H1 (cell line): ENCODE measurements around the gene CPED1. TPM values are rescaled to one million over a fixed set of nuclear protein-coding genes. Genes with fewer than 3 reads are reported as not detected.

Experiments
- CTCF ChIA-PET: fragments of 300-600 bp; sonication (Branson Sonifier 250); formaldehyde crosslinking; loops from one replicate; lab custom pipeline; 2021; ENCODE audit not compliant: partially characterized antibody; lab: Charles Lee
- POLR2A ChIA-PET: fragments of 300-600 bp; sonication (Branson Sonifier 250); formaldehyde crosslinking; loops from one replicate; lab custom pipeline; 2021; ENCODE audit warnings: inconsistent platforms; ENCODE audit not compliant: partially characterized antibody; lab: Charles Lee
- DNase-seq, 2 experiments: peaks; one replicate each; pipeline versions ENCODE4 v3.0.0 to v3.0.0-alpha.2; 2010 to 2022; ENCODE audit warnings: low spot score in 2 of 2, low read depth in 1 of 2, mixed read lengths in 1 of 2
- FAIRE-seq: peaks from 2 replicates; lab custom pipeline; 2011; peaks lifted over from hg19 to GRCh38; lab: Jason Lieb, UNC
- H2AFZ ChIP-seq: 2 replicates; pipeline ENCODE4 v1.8.1; 2012; ENCODE audit warnings: low read length, inconsistent platforms
- H2AK5ac ChIP-seq: 2 replicates; pipeline ENCODE4 v1.6.1; 2013; ENCODE audit warnings: low read depth, low read length
- H2BK120ac ChIP-seq: replicated peaks from 2 replicates; pipeline ENCODE3; 2013; ENCODE audit warnings: low read depth, low read length, inconsistent platforms
- H2BK12ac ChIP-seq: 2 replicates; pipeline ENCODE4 v1.6.1; 2013; ENCODE audit warnings: low read depth, low read length
- H2BK15ac ChIP-seq: 2 replicates; pipeline ENCODE4 v1.6.1; 2013; ENCODE audit warnings: low read length
- H2BK20ac ChIP-seq: 2 replicates; pipeline ENCODE4 v1.6.1; 2013; ENCODE audit warnings: low read length
- H2BK5ac ChIP-seq: 2 replicates; pipeline ENCODE4 v1.6.1; 2013; ENCODE audit warnings: low read depth, low read length
- H3K14ac ChIP-seq: 2 replicates; pipeline ENCODE4 v1.6.1; 2013; ENCODE audit warnings: inconsistent platforms; ENCODE audit not compliant: insufficient read length
- H3K18ac ChIP-seq: 2 replicates; pipeline ENCODE4 v1.6.1; 2013; ENCODE audit warnings: low read length; ENCODE audit errors: extremely low read depth
- H3K23ac ChIP-seq: 2 replicates; pipeline ENCODE4 v1.6.1; 2013; ENCODE audit warnings: inconsistent platforms; ENCODE audit not compliant: insufficient read length
- H3K23me2 ChIP-seq: 2 replicates; pipeline ENCODE4 v1.6.1; 2013; ENCODE audit warnings: low read depth, low read length
- H3K27ac ChIP-seq: 2 replicates; pipeline ENCODE4 v1.6.1; 2011; ENCODE audit warnings: low read depth, low read length, inconsistent platforms
- H3K27me3 ChIP-seq, 4 experiments: replicated peaks in 1 of 4; 1 replicate in 1 of 4; 2 replicates in 3 of 4; pipeline versions ENCODE4 v1.6.1 to v1.8.1; 2011 to 2013; ENCODE audit warnings: low read length in 3 of 4, mild to moderate bottlenecking in 3 of 4, inconsistent platforms in 2 of 4, mixed read lengths in 2 of 4, moderate library complexity in 1 of 4; ENCODE audit not compliant: control insufficient read depth in 3 of 4, insufficient read depth in 3 of 4; ENCODE audit errors: extremely low read depth in 1 of 4
- H3K36me3 ChIP-seq, 4 experiments: 2 replicates each; pipeline versions ENCODE4 v1.6.1 to v1.8.1; 2011 to 2013; ENCODE audit warnings: mild to moderate bottlenecking in 4 of 4, low read length in 3 of 4, moderate library complexity in 2 of 4, control low read depth in 1 of 4, inconsistent platforms in 1 of 4; ENCODE audit not compliant: insufficient read depth in 4 of 4, control insufficient read depth in 2 of 4
- H3K4ac ChIP-seq: replicated peaks from 2 replicates; pipeline ENCODE3; 2013; ENCODE audit warnings: low read length, low read depth, mixed read lengths, inconsistent platforms; ENCODE audit not compliant: insufficient read length
- H3K4me1 ChIP-seq, 4 experiments: replicated peaks in 1 of 4; 1 replicate in 1 of 4; 2 replicates in 3 of 4; pipeline versions ENCODE4 v1.6.1 to v1.8.1; 2011 to 2013; ENCODE audit warnings: low read length in 3 of 4, inconsistent platforms in 2 of 4, mixed read lengths in 1 of 4; ENCODE audit not compliant: insufficient read depth in 4 of 4, control insufficient read depth in 3 of 4
- H3K4me2 ChIP-seq, 2 experiments: 2 replicates each; pipeline versions ENCODE4 v1.6.1 to v1.8.1; 2011 to 2013; ENCODE audit warnings: low read depth in 2 of 2, low read length in 2 of 2, control low read depth in 1 of 2, inconsistent platforms in 1 of 2, mild to moderate bottlenecking in 1 of 2; ENCODE audit not compliant: insufficient read depth in 1 of 2
- H3K4me3 ChIP-seq, 4 experiments: fragments of 200-600, 300-600 bp in 1 of 4; sonication (generic), shearing (Covaris generic), sonication (Bioruptor Twin) in 1 of 4; 2 replicates each; pipeline versions ENCODE4 v1.5.1 to v1.8.1; 2011 to 2016; ENCODE audit warnings: low read length in 4 of 4, low read depth in 3 of 4, control low read depth in 2 of 4, inconsistent platforms in 2 of 4, mild to moderate bottlenecking in 2 of 4, mixed read lengths in 1 of 4, moderate library complexity in 1 of 4; ENCODE audit not compliant: insufficient read depth in 2 of 4; ENCODE audit errors: extremely low read depth in 1 of 4
- H3K56ac ChIP-seq: replicated peaks from 2 replicates; pipeline ENCODE3; 2013; ENCODE audit warnings: low read depth, mild to moderate bottlenecking, mixed read lengths, low read length, inconsistent platforms; ENCODE audit not compliant: insufficient read length
- H3K79me1 ChIP-seq: 2 replicates; pipeline ENCODE4 v1.6.1; 2013; ENCODE audit warnings: low read depth, low read length, control low read depth
- H3K79me2 ChIP-seq, 2 experiments: 2 replicates each; pipeline versions ENCODE4 v1.6.1 to v1.8.1; 2012 to 2013; ENCODE audit warnings: low read length in 2 of 2, mild to moderate bottlenecking in 2 of 2, inconsistent platforms in 1 of 2; ENCODE audit not compliant: insufficient read depth in 2 of 2, control insufficient read depth in 1 of 2
- H3K9ac ChIP-seq, 4 experiments: replicated peaks in 1 of 4; 1 replicate in 1 of 4; 2 replicates in 3 of 4; pipeline versions ENCODE4 v1.6.1 to v1.8.1; 2011 to 2013; ENCODE audit warnings: low read depth in 3 of 4, low read length in 3 of 4, control low read depth in 2 of 4, mild to moderate bottlenecking in 2 of 4, moderate library complexity in 2 of 4, inconsistent platforms in 1 of 4; ENCODE audit errors: extremely low read depth in 1 of 4
- H3K9me3 ChIP-seq, 2 experiments: 2 replicates each; pipeline versions ENCODE4 v1.6.1 to v1.8.1; 2012 to 2013; ENCODE audit warnings: mild to moderate bottlenecking in 2 of 2, moderate library complexity in 2 of 2, control low read depth in 1 of 2, inconsistent platforms in 1 of 2, low read depth in 1 of 2, low read length in 1 of 2, mixed read lengths in 1 of 2; ENCODE audit not compliant: insufficient read depth in 2 of 2
- H4K20me1 ChIP-seq, 2 experiments: replicated peaks in 1 of 2; 2 replicates each; pipeline versions ENCODE3 to v1.8.1; 2011 to 2013; ENCODE audit warnings: inconsistent platforms in 2 of 2, low read length in 2 of 2, mild to moderate bottlenecking in 1 of 2; ENCODE audit not compliant: insufficient read depth in 2 of 2, control insufficient read depth in 1 of 2
- H4K5ac ChIP-seq: 2 replicates; pipeline ENCODE4 v1.6.1; 2013; ENCODE audit warnings: low read length, low read depth, mixed read lengths, inconsistent platforms; ENCODE audit not compliant: insufficient read length
- H4K8ac ChIP-seq: 2 replicates; pipeline ENCODE4 v1.8.0; 2013; ENCODE audit warnings: mild to moderate bottlenecking, moderate library complexity, low read length, inconsistent platforms; ENCODE audit not compliant: insufficient read depth; ENCODE audit errors: extremely low read depth
- H4K91ac ChIP-seq: replicated peaks from 2 replicates; pipeline ENCODE3; 2013; ENCODE audit warnings: low read length, mixed read lengths, inconsistent platforms; ENCODE audit not compliant: insufficient read length
- CHD1 ChIP-seq: IDR thresholded peaks from 2 replicates; pipeline ENCODE4 v1.6.1; 2012; ENCODE audit warnings: low read depth, low read length, improper control_type of control experiment
- CREB1 ChIP-seq: IDR thresholded peaks from 2 replicates; pipeline ENCODE4 v1.6.1; 2012; ENCODE audit warnings: inconsistent platforms
- EGR1 ChIP-seq: IDR thresholded peaks from 2 replicates; pipeline ENCODE4 v1.6.1; 2011; ENCODE audit warnings: low read depth, low read length, borderline replicate concordance
- KDM5A ChIP-seq: fragments of 200-600 bp; IDR thresholded peaks from 2 replicates; pipeline ENCODE4 v1.7.1; 2012; ENCODE audit warnings: mild to moderate bottlenecking, low read length, inconsistent platforms, mixed read lengths
- MAFK ChIP-seq: IDR thresholded peaks from 2 replicates; pipeline ENCODE4 v1.6.1; 2012; ENCODE audit warnings: low read depth, mild to moderate bottlenecking, improper control_type of control experiment, low read length
- PHF8 ChIP-seq: fragments of 200-600 bp; sonication (generic); conservative IDR thresholded peaks from 2 replicates; pipeline ENCODE4 v1.7.1; 2012; ENCODE audit warnings: low read depth, mild to moderate bottlenecking, inconsistent platforms, low read length, moderate library complexity
- RFX5 ChIP-seq: IDR thresholded peaks from 2 replicates; pipeline ENCODE4 v1.6.1; 2011; ENCODE audit warnings: low read depth, low read length, improper control_type of control experiment, borderline replicate concordance
- RNF2 ChIP-seq: fragments of 200-900, 300-1000 bp; sonication (generic); IDR thresholded peaks from 2 replicates; pipeline ENCODE4 v1.7.1; 2016; ENCODE audit warnings: borderline replicate concordance, low read depth, mild to moderate bottlenecking, antibody characterized with exemption, low read length; ENCODE audit not compliant: poor library complexity, severe bottlenecking; ENCODE audit errors: missing control alignments
- SUZ12 ChIP-seq: fragments of 200-600 bp; sonication (generic); IDR thresholded peaks from 2 replicates; pipeline ENCODE4 v1.6.1; 2012; ENCODE audit warnings: mild to moderate bottlenecking, inconsistent platforms, low read length, moderate library complexity, mixed read lengths
- TEAD4 ChIP-seq: IDR thresholded peaks from 2 replicates; pipeline ENCODE4 v1.6.1; 2012; ENCODE audit warnings: low read depth, low read length, inconsistent platforms, mixed read lengths
- WGBS, 2 experiments: shearing (Covaris generic) in 1 of 2; methylation state at CpG; one replicate each; pipeline versions ENCODE4 v1.1.6 to v1.1.7; 2013 to 2015; ENCODE audit warnings: low lambda C conversion rate in 2 of 2, mixed read lengths in 2 of 2, inconsistent platforms in 1 of 2, low coverage in 1 of 2, missing lambda C conversion rate in 1 of 2; ENCODE audit not compliant: insufficient replicate concordance in 2 of 2, insufficient coverage in 1 of 2, insufficient read length in 1 of 2; ENCODE audit errors: extremely low coverage in 1 of 2, missing lambda C conversion rate in 1 of 2; 5-methylcytosine and 5-hydroxymethylcytosine counted together
- polyA plus RNA-seq, 7 experiments: library from polyadenylated mRNA; depleted of rRNA in 3 of 7; stranded (reverse) in 5 of 7; unstranded in 2 of 7; fragments of >200 nt in 5 of 7; fragments of 200-250 nt in 2 of 7; gene quantifications; 1 replicate in 5 of 7; 2 replicates in 1 of 7; 4 replicates in 1 of 7; pipeline versions ENCODE4 v1.2.1 to v1.2.3, GENCODE V29; 2011 to 2013; ENCODE audit warnings: missing spikeins in 2 of 7, mixed read lengths in 2 of 7
- total RNA-seq: library from RNA; stranded (reverse); fragmentation: NEBNext Ultra II Directional; extraction: Animal tissue kit (Norgen Biotek cat#: 25700); gene quantifications from 2 replicates; pipeline ENCODE4 v1.2.1, GENCODE V29; 2021
- TF ChIP-seq, protein P1 (sequence below): IDR thresholded peaks from 2 replicates; pipeline ENCODE4 v1.6.1; 2011; ENCODE audit warnings: low read depth, mild to moderate bottlenecking, low read length; ENCODE audit not compliant: insufficient read depth
- TF ChIP-seq, protein P2 (sequence below): IDR thresholded peaks from 2 replicates; pipeline ENCODE4 v1.6.1; 2012; ENCODE audit warnings: inconsistent platforms

CPED1 gene
- total and polyA plus RNA-seq, 2 of the 8 experiments (the other 6 are each of a cell fraction or from before 2014, with no cell fraction given) = 0.08 to 0.39 TPM

DNA sequence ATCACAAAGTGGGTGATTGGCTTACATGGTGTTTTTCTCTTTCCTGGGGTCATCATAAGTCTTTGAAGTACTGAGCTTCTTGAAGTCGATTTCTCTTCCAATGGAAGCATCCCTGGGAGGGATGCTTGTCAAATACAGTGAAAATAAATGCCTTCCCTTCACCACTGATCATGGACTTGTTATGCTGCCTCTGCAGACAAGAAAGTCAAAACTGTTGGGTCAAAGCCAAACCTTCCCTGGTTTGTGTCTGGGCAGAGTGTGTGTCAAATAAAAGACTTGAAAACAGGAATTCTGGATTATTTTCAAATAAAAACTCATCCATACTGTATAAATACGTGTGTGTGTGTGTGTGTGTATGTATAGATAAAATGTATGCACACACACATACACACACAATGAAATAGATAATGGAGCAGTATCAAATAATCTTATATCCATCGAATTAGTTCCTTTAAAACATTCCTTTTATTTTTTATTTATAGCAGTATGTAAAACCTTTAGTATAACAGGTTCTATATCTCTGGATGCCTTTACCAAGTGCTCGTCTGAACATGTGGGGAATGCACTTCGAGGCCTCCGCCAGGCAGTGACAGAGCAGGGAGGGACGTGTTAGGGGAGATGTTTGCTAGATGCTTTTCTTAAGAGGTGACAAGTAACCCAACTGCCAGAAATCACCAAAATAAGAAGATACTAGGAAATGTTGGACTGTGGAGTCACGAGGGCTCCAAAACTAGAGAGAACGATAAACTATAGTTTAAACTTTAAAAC is 313.1 kb downstream of the CPED1 start:
- CTCF ChIA-PET = no interaction called here
- H3K36me3 ChIP-seq = no peaks in the 10 kb centered on the region; a peak in 1 of 8 replicates
- TF ChIP-seq PHF8 = no peak
- TF ChIP-seq KDM5A = no peak
- TF ChIP-seq, protein P1, sequence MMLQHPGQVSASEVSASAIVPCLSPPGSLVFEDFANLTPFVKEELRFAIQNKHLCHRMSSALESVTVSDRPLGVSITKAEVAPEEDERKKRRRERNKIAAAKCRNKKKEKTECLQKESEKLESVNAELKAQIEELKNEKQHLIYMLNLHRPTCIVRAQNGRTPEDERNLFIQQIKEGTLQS = no peak
- no peak for TF ChIP-seq MAFK
- TF ChIP-seq CHD1 = no peak
- TF ChIP-seq RFX5 = no peak
- TF ChIP-seq SUZ12 = no peak
- TF ChIP-seq EGR1 = no peak
- TF ChIP-seq RNF2 = no peak
- TF ChIP-seq CREB1 = no peak
- TF ChIP-seq, protein P2, sequence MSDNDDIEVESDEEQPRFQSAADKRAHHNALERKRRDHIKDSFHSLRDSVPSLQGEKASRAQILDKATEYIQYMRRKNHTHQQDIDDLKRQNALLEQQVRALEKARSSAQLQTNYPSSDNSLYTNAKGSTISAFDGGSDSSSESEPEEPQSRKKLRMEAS = no peak
- TF ChIP-seq TEAD4 = no peak

More for the DNA sequence above, 313.1 kb downstream of the CPED1 start:
- no peak overlapping the region for H4K8ac ChIP-seq
- no peak overlapping the region for H3K14ac ChIP-seq
- no peak for FAIRE-seq
- no peak overlapping the region for H3K23ac ChIP-seq
- H2BK20ac ChIP-seq = no peak overlapping the region
- H3K4ac ChIP-seq = no peak overlapping the region
- no peaks in the 10 kb centered on the region for H3K79me1 ChIP-seq
- H2BK120ac ChIP-seq = no peak overlapping the region
- H3K56ac ChIP-seq = no peak overlapping the region
- no peak overlapping the region for H3K4me3 ChIP-seq
- no peak for DNase-seq
- no peaks in the 10 kb centered on the region for H3K79me2 ChIP-seq
- POLR2A ChIA-PET = no interaction called here
- H3K27me3 ChIP-seq = no peaks in the 10 kb centered on the region
- no peak overlapping the region for H3K9ac ChIP-seq
- no peaks in the 10 kb centered on the region for H3K9me3 ChIP-seq
- 80% methylated on average over 9 of the region's 9 CpGs; no CpG with 5 or more reads in 1 of the 2 experiments for WGBS, 2 experiments
- no peak overlapping the region for H3K4me2 ChIP-seq
- H3K4me1 ChIP-seq = no peaks in the 10 kb centered on the region
- no peak overlapping the region for H3K27ac ChIP-seq
- no peak overlapping the region for H2BK15ac ChIP-seq
- H2AK5ac ChIP-seq = no peak overlapping the region
- H4K5ac ChIP-seq = no peak overlapping the region
- no peak overlapping the region for H2AFZ ChIP-seq
- no peak overlapping the region for H2BK12ac ChIP-seq
- no peaks in the 10 kb centered on the region for H3K23me2 ChIP-seq
- no peak overlapping the region for H2BK5ac ChIP-seq
- no peak overlapping the region for H3K18ac ChIP-seq
- H4K20me1 ChIP-seq = no peaks in the 10 kb centered on the region
- no peak overlapping the region for H4K91ac ChIP-seq
